Esophagus squamous epithelium (tissue), 4 donors: ENCODE measurements around the gene OR2L2.

Experiments used
- CTCF ChIP-seq, 6 experiments: fragments of 450-650 bp in 4 of 6; fragments of 200-600 bp in 2 of 6; sonication (generic) in 2 of 6; IDR thresholded peaks; one replicate each; pipeline ENCODE4 v1.5.1; 2016 to 2019; ENCODE audit warnings: antibody characterized with exemption in 6 of 6, mild to moderate bottlenecking in 4 of 6, moderate library complexity in 4 of 6
- POLR2A ChIP-seq, 4 donors: fragments of 450-650 bp; IDR thresholded peaks; one replicate each; pipeline ENCODE4 v1.6.1; 2017; ENCODE audit warnings: antibody characterized with exemption in 4 of 4, mild to moderate bottlenecking in 4 of 4, moderate library complexity in 3 of 4

- TF ChIP-seq CTCF (IDR thresholded peaks at IDR 0.05) (no peak), POLR2A (IDR thresholded peaks at IDR 0.05) (no peak)
Observed at GRCh38 chr1:248000169-248000568, 29.7 kb upstream of the OR2L2 start.
